Fibroblast of lung (primary cell): ENCODE measurements around the gene ALDH5A1. TPM values are rescaled to one million over a fixed set of nuclear protein-coding genes. Genes with fewer than 3 reads are reported as not detected.
A peak's percentile ranks its signal among the peaks of the same experiment; 100 is the strongest.

Experiments
- DNase-seq, 2 donors: peaks; one replicate each; pipeline versions ENCODE4 v3.0.0 to v3.0.0-alpha.2; 2010; ENCODE audit warnings: low read depth in 2 of 2
- H2AFZ ChIP-seq: 2 replicates; pipeline ENCODE4 v1.5.1; 2012; ENCODE audit warnings: low read length, control low read depth, inconsistent platforms
- H3K27ac ChIP-seq: 2 replicates; pipeline ENCODE4 v1.5.1; 2011; ENCODE audit warnings: low read length, control low read depth; ENCODE audit not compliant: insufficient read depth
- H3K27me3 ChIP-seq: 2 replicates; pipeline ENCODE4 v1.5.1; 2011; ENCODE audit warnings: mild to moderate bottlenecking, low read length; ENCODE audit not compliant: control insufficient read depth, insufficient read depth
- H3K36me3 ChIP-seq: 2 replicates; pipeline ENCODE4 v1.5.1; 2011; ENCODE audit warnings: low read length; ENCODE audit not compliant: control insufficient read depth, insufficient read depth
- H3K4me1 ChIP-seq: 2 replicates; pipeline ENCODE4 v1.5.1; 2011; ENCODE audit warnings: low read length; ENCODE audit not compliant: control insufficient read depth, insufficient read depth; ENCODE audit errors: extremely low read depth
- H3K4me2 ChIP-seq: 2 replicates; pipeline ENCODE4 v1.5.1; 2011; ENCODE audit warnings: low read length, control low read depth; ENCODE audit not compliant: insufficient read depth; ENCODE audit errors: extremely low read depth
- H3K4me3 ChIP-seq, 4 experiments: fragments of 200-600 bp in 1 of 4; sonication (generic) in 1 of 4; replicated peaks in 1 of 4; 2 replicates each; pipeline ENCODE4 v1.5.1; 2011 to 2016; ENCODE audit warnings: low read length in 4 of 4, low read depth in 3 of 4, mild to moderate bottlenecking in 3 of 4, control low read depth in 2 of 4, inconsistent platforms in 1 of 4, mixed read lengths in 1 of 4; ENCODE audit not compliant: insufficient read depth in 1 of 4; ENCODE audit errors: control extremely low read depth in 1 of 4
- H3K79me2 ChIP-seq: 2 replicates; pipeline ENCODE4 v1.5.1; 2012; ENCODE audit warnings: mild to moderate bottlenecking, low read length, inconsistent platforms; ENCODE audit not compliant: control insufficient read depth, insufficient read depth
- H3K9ac ChIP-seq: 2 replicates; pipeline ENCODE4 v1.5.1; 2011; ENCODE audit warnings: mild to moderate bottlenecking, low read length, control low read depth; ENCODE audit not compliant: insufficient read depth
- H3K9me3 ChIP-seq: 2 replicates; pipeline ENCODE4 v1.5.1; 2012; ENCODE audit warnings: low read depth, low read length; ENCODE audit not compliant: control insufficient read depth, insufficient read depth
- H4K20me1 ChIP-seq: 2 replicates; pipeline ENCODE4 v1.5.1; 2011; ENCODE audit warnings: low read length; ENCODE audit not compliant: control insufficient read depth, insufficient read depth; ENCODE audit errors: extremely low read depth
- CTCF ChIP-seq, 2 donors: IDR thresholded peaks in 1 of 2; conservative IDR thresholded peaks in 1 of 2; 1 replicate in 1 of 2; 2 replicates in 1 of 2; pipeline ENCODE4 v1.5.1; 2011 to 2012; ENCODE audit warnings: low read length in 2 of 2, control low read depth in 1 of 2, inconsistent platforms in 1 of 2, low read depth in 1 of 2, mild to moderate bottlenecking in 1 of 2
- EZH2 ChIP-seq: IDR thresholded peaks from 2 replicates; pipeline ENCODE4 v1.5.1; 2012; ENCODE audit warnings: low read length, control low read depth, mild to moderate bottlenecking; ENCODE audit errors: missing control alignments
- polyA plus RNA-seq, 2 donors: library from polyadenylated mRNA; depleted of rRNA in 1 of 2; stranded (reverse) in 1 of 2; unstranded in 1 of 2; fragments of >200 nt; gene quantifications; 2 replicates each; pipeline ENCODE4 v1.2.1, GENCODE V29; 2011 to 2012; ENCODE audit warnings: missing spikeins in 1 of 2
- total RNA-seq: library from RNA; depleted of rRNA; stranded (reverse); fragments of >200 nt; gene quantifications from 2 replicates; pipeline ENCODE4 v1.2.1, GENCODE V29; 2014

The ALDH5A1 gene
- total and polyA plus RNA-seq, 2 donors (not counting 1 experiment from before 2014, with no cell fraction given): 0.23 to 0.33 TPM

- H3K79me2 ChIP-seq: no peaks in the 10 kb centered on the region
- TF ChIP-seq EZH2: no peak
- TF ChIP-seq CTCF (conservative IDR thresholded peaks at IDR 0.05 in 1 of 2, IDR thresholded peaks at IDR 0.05 in 1 of 2; ENCODE audit: low read depth in 1 of 2, low read length in 2 of 2): no peak
- no peak for DNase-seq
- no peaks in the 10 kb centered on the region for H3K9me3 ChIP-seq
- no peak overlapping the region for H2AFZ ChIP-seq
- no peak overlapping the region for H3K27ac ChIP-seq
- H3K4me2 ChIP-seq: no peak overlapping the region
- no peaks in the 10 kb centered on the region for H3K36me3 ChIP-seq
- no peaks in the 10 kb centered on the region for H4K20me1 ChIP-seq
- no peak overlapping the region for H3K9ac ChIP-seq
- H3K4me3 ChIP-seq: no peak overlapping the region
- H3K27me3 ChIP-seq: no peaks in the 10 kb centered on the region
- no peaks in the 10 kb centered on the region for H3K4me1 ChIP-seq
Observed at GRCh38 chr6:24464253-24465038, 30.3 kb upstream of the ALDH5A1 start.

- no peaks in the 10 kb centered on the region for H3K27me3 ChIP-seq
- no peaks in the 10 kb centered on the region for H3K9me3 ChIP-seq
- no peak overlapping the region for H2AFZ ChIP-seq
- H3K27ac ChIP-seq: no peak overlapping the region
- no peaks in the 10 kb centered on the region for H3K79me2 ChIP-seq
- H3K4me3 ChIP-seq: no peak overlapping the region
- DNase-seq: no peak
- H3K4me1 ChIP-seq: no peaks in the 10 kb centered on the region
- no peak for TF ChIP-seq EZH2
- TF ChIP-seq CTCF (conservative IDR thresholded peaks at IDR 0.05 in 1 of 2, IDR thresholded peaks at IDR 0.05 in 1 of 2; ENCODE audit: low read depth in 1 of 2, low read length in 2 of 2): no peak
- no peak overlapping the region for H3K4me2 ChIP-seq
- H4K20me1 ChIP-seq: no peaks in the 10 kb centered on the region
- H3K36me3 ChIP-seq: no peaks in the 10 kb centered on the region
- H3K9ac ChIP-seq: no peak overlapping the region
Observed at GRCh38 chr6:24469811-24470210, 25.0 kb upstream of the ALDH5A1 start.

- DNase-seq: peak in 1 of 2 donors; percentile 5
- H3K27me3 ChIP-seq: no peaks in the 10 kb centered on the region
- H3K4me2 ChIP-seq: no peak overlapping the region
- H3K4me1 ChIP-seq: no peaks in the 10 kb centered on the region
- no peak for TF ChIP-seq CTCF (conservative IDR thresholded peaks at IDR 0.05 in 1 of 2, IDR thresholded peaks at IDR 0.05 in 1 of 2; ENCODE audit: low read depth in 1 of 2, low read length in 2 of 2)
- TF ChIP-seq EZH2: no peak
- no peaks in the 10 kb centered on the region for H4K20me1 ChIP-seq
- no peak overlapping the region for H3K4me3 ChIP-seq
- H3K9me3 ChIP-seq: no peaks in the 10 kb centered on the region
- H3K9ac ChIP-seq: no peak overlapping the region
- no peak overlapping the region for H3K27ac ChIP-seq
- H2AFZ ChIP-seq: no peak overlapping the region
- H3K36me3 ChIP-seq: no peaks in the 10 kb centered on the region
- H3K79me2 ChIP-seq: no peaks in the 10 kb centered on the region
Observed at GRCh38 chr6:24472181-24472580, 22.6 kb upstream of the ALDH5A1 start.
